Lower leg skin (tissue), 3 donors: ENCODE results near the gene THEM5.

Experiments used
- CTCF ChIP-seq, 3 donors: fragments of 450-650 bp; IDR thresholded peaks; one replicate each; pipeline ENCODE4 v1.5.1; 2016; ENCODE audit warnings: antibody characterized with exemption in 3 of 3, mild to moderate bottlenecking in 3 of 3, moderate library complexity in 2 of 3
- POLR2A ChIP-seq, 2 donors: fragments of 450-650 bp; IDR thresholded peaks; one replicate each; pipeline ENCODE4 v1.6.1; 2016 to 2017; ENCODE audit warnings: antibody characterized with exemption in 2 of 2, mild to moderate bottlenecking in 1 of 2, moderate library complexity in 1 of 2

GRCh38 chr1:151885479-151885878, 32.0 kb upstream of the THEM5 start:
- no peak for TF ChIP-seq POLR2A (IDR thresholded peaks at IDR 0.05)
- TF ChIP-seq CTCF (IDR thresholded peaks at IDR 0.05): no peak
